Activated naive CD8-positive, alpha-beta T cell treated with anti-CD3 and anti-CD28 coated beads, Interleukin-2, amount 10 ng/mL, durations not matched to agents 7 days and 5 days (primary cell): ENCODE data around the gene TNP1. TPM values are rescaled to one million over a fixed set of nuclear protein-coding genes. Genes with fewer than 3 reads are reported as not detected.

ENCODE experiments used
- ATAC-seq: fragments of 150-1000 bp; cut with Tn5 transposase; one replicate; pipeline ENCODE4 v1.10.0; 2021; ENCODE audit warnings: low read depth, moderate library complexity
- POLR2A ChIA-PET: fragments of 350-600 bp; sonication (Branson Sonifier 250); formaldehyde crosslinking; loops from one replicate; lab custom pipeline; 2021; ENCODE audit warnings: antibody characterized with exemption; lab: Charles Lee
- DNase-seq: peaks from one replicate; pipeline ENCODE4 v3.0.0; 2021
- H3K27ac Mint-ChIP-seq: one replicate; pipeline ENCODE4 v1.8.0; 2022; ENCODE audit warnings: mild to moderate bottlenecking, mixed read lengths
- H3K27me3 Mint-ChIP-seq: one replicate; pipeline ENCODE4 v1.8.0; 2022; ENCODE audit warnings: mild to moderate bottlenecking, moderate library complexity, mixed read lengths
- H3K36me3 Mint-ChIP-seq: one replicate; pipeline ENCODE4 v1.8.0; 2021; ENCODE audit warnings: mild to moderate bottlenecking, mixed read lengths
- H3K4me1 Mint-ChIP-seq: one replicate; pipeline ENCODE4 v1.8.0; 2021; ENCODE audit warnings: mixed read lengths
- H3K4me3 Mint-ChIP-seq: one replicate; pipeline ENCODE4 v1.8.0; 2022; ENCODE audit warnings: mild to moderate bottlenecking, moderate library complexity, mixed read lengths
- H3K9me3 Mint-ChIP-seq: one replicate; pipeline ENCODE4 v1.8.0; 2021; ENCODE audit warnings: mixed read lengths
- total RNA-seq, 2 experiments: library from RNA; stranded (reverse); gene quantifications; one replicate each; pipeline ENCODE4 v1.2.3, GENCODE V29; 2021

The TNP1 gene
- total RNA-seq, 2 experiments from 2014 or later = not detected

DNA sequence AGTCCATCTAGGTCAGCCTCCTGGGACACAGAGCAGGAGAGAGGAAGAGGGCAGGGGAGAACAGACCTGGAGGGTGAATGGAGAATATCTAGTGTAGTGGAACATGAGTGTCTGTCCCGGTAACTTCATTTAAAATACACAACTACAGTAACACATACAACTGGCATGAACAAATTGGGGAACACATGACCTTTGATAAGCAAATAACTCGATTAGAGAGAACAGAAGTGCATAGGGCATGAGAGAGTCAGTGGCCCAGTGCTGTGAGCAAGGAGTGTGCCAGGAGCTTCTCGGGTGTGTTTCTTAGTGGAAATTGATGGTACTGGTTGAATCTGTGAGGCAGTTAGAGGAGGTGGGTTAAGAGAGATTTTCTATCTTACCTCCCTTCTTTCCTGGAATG, 40.8 kb downstream of the TNP1 start:
- POLR2A ChIA-PET = no interaction called here
- H3K27ac Mint-ChIP-seq = no peak overlapping the region
- H3K36me3 Mint-ChIP-seq = no peaks in the 10 kb centered on the region
- ATAC-seq (no peak), DNase-seq (no peak)
- peaks cover 4% of the 10 kb centered on the region for H3K9me3 Mint-ChIP-seq
- no peak overlapping the region for H3K4me3 Mint-ChIP-seq
- H3K4me1 Mint-ChIP-seq = peaks cover 3% of the 10 kb centered on the region
- peaks cover 44% of the 10 kb centered on the region for H3K27me3 Mint-ChIP-seq

- no peak overlapping the region for H3K4me3 Mint-ChIP-seq
- H3K36me3 Mint-ChIP-seq = no peaks in the 10 kb centered on the region
- no peak for ATAC-seq
- POLR2A ChIA-PET = no interaction called here
- no peak overlapping the region for H3K27ac Mint-ChIP-seq
- DNase-seq = no peak
- peaks cover under 1% of the 10 kb centered on the region for H3K27me3 Mint-ChIP-seq
- H3K4me1 Mint-ChIP-seq = no peaks in the 10 kb centered on the region
- H3K9me3 Mint-ChIP-seq = no peaks in the 10 kb centered on the region
These were observed 49.3 kb downstream of the TNP1 start for GRCh38 chr2:216810399-216811160.

Other genes with a start within 250 kb of the TNP1 start
- gene IGFBP2, start 226.6 kb downstream of the TNP1 start, total RNA-seq = 100 to 1,000 TPM in 1 of 2 experiments, 10 to 100 TPM in 1; 97.3 to 115 TPM
- gene IGFBP5, start 164.5 kb downstream of the TNP1 start, total RNA-seq = under 1 TPM; 0.08 to 0.14 TPM